NCI-H748 (cell line): ENCODE data around the gene ENOX1.

Experiments used
- DNase-seq: peaks from one replicate; lab custom pipeline; 2025; ENCODE audit not compliant: unreplicated experiment; lab: John Stamatoyannopoulos, UW

ENOX1 gene

GRCh38 chr13:43555667-43556066 lies 231.1 kb downstream of the ENOX1 start:
- no peak for DNase-seq

- DNase-seq, result no peak
These were observed 234.8 kb downstream of the ENOX1 start for GRCh38 chr13:43551897-43552456.

GRCh38 chr13:43546816-43547215 lies 240.0 kb downstream of the ENOX1 start:
- DNase-seq, result peak; percentile 5

- DNase-seq, result peak; percentile 92
These were observed 240.5 kb downstream of the ENOX1 start for GRCh38 chr13:43546251-43546650.

- DNase-seq, result peak; percentile 30
These were observed 241.4 kb downstream of the ENOX1 start for GRCh38 chr13:43545317-43545874.

GRCh38 chr13:43544631-43545030 lies 242.1 kb downstream of the ENOX1 start:
- DNase-seq, result peak; percentile 33

GRCh38 chr13:43544011-43544410 lies 242.8 kb downstream of the ENOX1 start:
- DNase-seq, result no peak

GRCh38 chr13:43543331-43543730 lies 243.4 kb downstream of the ENOX1 start:
- DNase-seq, result no peak

GRCh38 chr13:43537124-43537523 lies 249.6 kb downstream of the ENOX1 start:
- DNase-seq, result no peak

- DNase-seq, result no peak
These were observed 257.0 kb downstream of the ENOX1 start for GRCh38 chr13:43529796-43530195.

GRCh38 chr13:43528992-43529391 lies 257.8 kb downstream of the ENOX1 start:
- no peak for DNase-seq

GRCh38 chr13:43522788-43523187 lies 264.0 kb downstream of the ENOX1 start:
- DNase-seq, result no peak

GRCh38 chr13:43520351-43520750 lies 266.4 kb downstream of the ENOX1 start:
- no peak for DNase-seq

GRCh38 chr13:43518833-43519232 lies 267.9 kb downstream of the ENOX1 start:
- no peak for DNase-seq

GRCh38 chr13:43516401-43516833 lies 270.4 kb downstream of the ENOX1 start:
- no peak for DNase-seq

GRCh38 chr13:43515531-43515930 lies 271.2 kb downstream of the ENOX1 start:
- DNase-seq, result no peak

- no peak for DNase-seq
These were observed 272.5 kb downstream of the ENOX1 start for GRCh38 chr13:43514311-43514710.

- no peak for DNase-seq
These were observed 274.6 kb downstream of the ENOX1 start for GRCh38 chr13:43512221-43512620.

GRCh38 chr13:43510956-43511901 lies 275.5 kb downstream of the ENOX1 start:
- DNase-seq, result no peak

- no peak for DNase-seq
These were observed 291.0 kb downstream of the ENOX1 start for GRCh38 chr13:43495732-43496131.

GRCh38 chr13:43494206-43494605 lies 292.6 kb downstream of the ENOX1 start:
- no peak for DNase-seq

GRCh38 chr13:43493496-43494000 lies 293.2 kb downstream of the ENOX1 start:
- no peak for DNase-seq
